KBM-7 (cell line): ENCODE results near the gene PRPF8.
A peak's percentile ranks its signal among the peaks of the same experiment; 100 is the strongest.

Experiments
- DNase-seq: peaks from one replicate; pipeline ENCODE4 v3.0.0-alpha.2; 2015
- in situ Hi-C: fragments of 300-500 bp; cut with MboI; formaldehyde crosslinking; loops from 2 replicates; pipeline ENCODE4 v1.14.3; 2020; ENCODE audit warnings: low sequenced_read_pairs, low pct_unique_long_range_greater_than_20kb, mixed read lengths

PRPF8 gene

GRCh38 chr17:1648173-1648962 is 36.3 kb downstream of the PRPF8 start:
- in situ Hi-C loops: no loop called here
- DNase-seq: no peak

GRCh38 chr17:1647802-1648171 is 36.9 kb downstream of the PRPF8 start:
- DNase-seq: no peak
- in situ Hi-C loops: no loop called here

- in situ Hi-C loops: no loop called here
- DNase-seq: no peak
Observed at GRCh38 chr17:1646199-1646875, 38.3 kb downstream of the PRPF8 start.

GRCh38 chr17:1645207-1646171 is 39.2 kb downstream of the PRPF8 start, which contains the start of gene SCARF1:
SCARF1 (minus strand) TSS chr17:1645732; CDS start chr17:1645697, 35 bp downstream.
- in situ Hi-C loops: no loop called here
- peak; percentile 86 for DNase-seq

- in situ Hi-C loops: no loop called here
- DNase-seq: peak; percentile 55
Observed at GRCh38 chr17:1644493-1645206, 40.0 kb downstream of the PRPF8 start.

GRCh38 chr17:1643999-1644492 is 40.6 kb downstream of the PRPF8 start:
- DNase-seq: no peak

GRCh38 chr17:1643293-1643998 is 41.2 kb downstream of the PRPF8 start:
- in situ Hi-C loops: no loop called here
- no peak for DNase-seq

More at GRCh38 chr17:1643999-1644492, 40.6 kb downstream of the PRPF8 start:
- in situ Hi-C loops: no loop called here

GRCh38 chr17:1641065-1641403 is 43.6 kb downstream of the PRPF8 start:
- no peak for DNase-seq
- in situ Hi-C loops: no loop called here

- in situ Hi-C loops: no loop called here
Observed at GRCh38 chr17:1640329-1641064, 44.2 kb downstream of the PRPF8 start.

GRCh38 chr17:1639549-1640180 is 45.0 kb downstream of the PRPF8 start:
- no peak for DNase-seq
- in situ Hi-C loops: no loop called here

More at GRCh38 chr17:1640329-1641064, 44.2 kb downstream of the PRPF8 start:
- DNase-seq: no peak

- in situ Hi-C loops: no loop called here
- no peak for DNase-seq
Observed at GRCh38 chr17:1638624-1639300, 45.9 kb downstream of the PRPF8 start.

- in situ Hi-C loops: no loop called here
- DNase-seq: no peak
Observed at GRCh38 chr17:1638171-1638590, 46.5 kb downstream of the PRPF8 start.

- in situ Hi-C loops: no loop called here
- DNase-seq: no peak
Observed at GRCh38 chr17:1636732-1637285, 47.9 kb downstream of the PRPF8 start.

- no peak for DNase-seq
- in situ Hi-C loops: no loop called here
Observed at GRCh38 chr17:1635675-1636465, 48.8 kb downstream of the PRPF8 start.

- in situ Hi-C loops: no loop called here
Observed at GRCh38 chr17:1634841-1635650, 49.6 kb downstream of the PRPF8 start.

More at GRCh38 chr17:1634841-1635650, 49.6 kb downstream of the PRPF8 start:
- no peak for DNase-seq
